ENCODE results near the gene DOCK2. TPM values are rescaled to one million over a fixed set of nuclear protein-coding genes. Genes with fewer than 3 reads are reported as not detected.

The DOCK2 gene
- total RNA-seq, 1 donor from 2014 or later: 4.2 TPM

- Histone ChIP-seq H3K9me3 (replicated peaks) (no peaks in the 10 kb centered on the region), H3K36me3 (no peaks in the 10 kb centered on the region), H3K4me1 (no peaks in the 10 kb centered on the region), H3K27ac (replicated peaks) (no peak overlapping the region), H3K4me3 (no peak overlapping the region), H3K27me3 (ENCODE audit: low read depth) (peaks cover 18% of the 10 kb centered on the region)
- intact Hi-C loops (cut with micrococcal nuclease): no loop called here
- no peak for DNase-seq
- no peak for TF ChIP-seq CTCF (IDR thresholded peaks at IDR 0.05; ENCODE audit: borderline replicate concordance)
Observed at GRCh38 chr5:169695919-169696490, 58.9 kb downstream of the DOCK2 start.

GRCh38 chr5:169696621-169697510, 59.8 kb downstream of the DOCK2 start:
- no peaks in the 10 kb centered on the region for H3K36me3 ChIP-seq

GRCh38 chr5:169697511-169697890, 60.4 kb downstream of the DOCK2 start:
- DNase-seq: no peak
- no peak overlapping the region for H3K4me3 ChIP-seq
- no peaks in the 10 kb centered on the region for H3K4me1 ChIP-seq
- H3K27me3 ChIP-seq (ENCODE audit: low read depth): peaks cover 18% of the 10 kb centered on the region
- H3K27ac ChIP-seq (replicated peaks): no peak overlapping the region
- H3K9me3 ChIP-seq (replicated peaks): no peaks in the 10 kb centered on the region
- intact Hi-C loops (cut with micrococcal nuclease): no loop called here
- H3K36me3 ChIP-seq: no peaks in the 10 kb centered on the region
- TF ChIP-seq CTCF (IDR thresholded peaks at IDR 0.05; ENCODE audit: borderline replicate concordance): no peak

More at GRCh38 chr5:169696621-169697510, 59.8 kb downstream of the DOCK2 start:
- TF ChIP-seq CTCF (IDR thresholded peaks at IDR 0.05; ENCODE audit: borderline replicate concordance): no peak
- Histone ChIP-seq H3K4me1 (no peaks in the 10 kb centered on the region), H3K4me3 (no peak overlapping the region), H3K27me3 (ENCODE audit: low read depth) (peaks cover 18% of the 10 kb centered on the region), H3K9me3 (replicated peaks) (no peaks in the 10 kb centered on the region), H3K27ac (replicated peaks) (no peak overlapping the region)
- intact Hi-C loops (cut with micrococcal nuclease): no loop called here
- no peak for DNase-seq

GRCh38 chr5:169697976-169698375, 60.9 kb downstream of the DOCK2 start:
- no peak for DNase-seq
- no peaks in the 10 kb centered on the region for H3K4me1 ChIP-seq
- H3K4me3 ChIP-seq: no peak overlapping the region
- H3K27ac ChIP-seq (replicated peaks): no peak overlapping the region
- H3K36me3 ChIP-seq: no peaks in the 10 kb centered on the region
- no peaks in the 10 kb centered on the region for H3K9me3 ChIP-seq (replicated peaks)
- TF ChIP-seq CTCF (IDR thresholded peaks at IDR 0.05; ENCODE audit: borderline replicate concordance): no peak
- intact Hi-C loops (cut with micrococcal nuclease): no loop called here
- peaks cover 18% of the 10 kb centered on the region for H3K27me3 ChIP-seq (ENCODE audit: low read depth)

GRCh38 chr5:169700611-169701010, 63.5 kb downstream of the DOCK2 start:
- H3K36me3 ChIP-seq: no peaks in the 10 kb centered on the region
- intact Hi-C loops (cut with micrococcal nuclease): loop anchor here (10.0 kb wide), 1 partner anchor 284 kb away; the partner anchor contains the start of gene INSYN2B
- H3K9me3 ChIP-seq (replicated peaks): no peaks in the 10 kb centered on the region
- DNase-seq: no peak
- no peaks in the 10 kb centered on the region for H3K4me1 ChIP-seq
- H3K4me3 ChIP-seq: no peak overlapping the region
- TF ChIP-seq CTCF (IDR thresholded peaks at IDR 0.05; ENCODE audit: borderline replicate concordance): no peak
- H3K27ac ChIP-seq (replicated peaks): no peak overlapping the region
- H3K27me3 ChIP-seq (ENCODE audit: low read depth): peaks cover 18% of the 10 kb centered on the region

Measured in left ventricle myocardium inferior (tissue), 1 donor.